HepG2 (cell line): ENCODE measurements around the gene AKR7A3. TPM values are rescaled to one million over a fixed set of nuclear protein-coding genes. Genes with fewer than 3 reads are reported as not detected.

Experiments used
- ARID2 ChIP-seq: sonication (generic); formaldehyde crosslinking; IDR thresholded peaks from 2 replicates; pipeline ENCODE4 v1.8.1; 2022; ENCODE audit warnings: mild to moderate bottlenecking, missing genetic modification reagents, borderline replicate concordance
- ATF4 ChIP-seq, 2 experiments: fragments of 450-650 bp in 1 of 2; sonication (generic) in 1 of 2; formaldehyde crosslinking; IDR thresholded peaks; 2 replicates each; pipeline versions ENCODE4 v1.5.0 to v1.8.0; 2020 to 2022; ENCODE audit warnings: mild to moderate bottlenecking in 1 of 2, missing genetic modification reagents in 1 of 2
- BATF2 ChIP-seq: sonication (generic); formaldehyde crosslinking; IDR thresholded peaks from 2 replicates; pipeline ENCODE4 v1.8.0; 2022; ENCODE audit warnings: mild to moderate bottlenecking, missing genetic modification reagents, moderate library complexity
- FOXJ3 ChIP-seq: sonication (generic); formaldehyde crosslinking; IDR thresholded peaks from 2 replicates; pipeline ENCODE4 v1.4.0; 2020; ENCODE audit warnings: missing genetic modification reagents, mild to moderate bottlenecking, borderline replicate concordance
- HINFP ChIP-seq: sonication (generic); formaldehyde crosslinking; IDR thresholded peaks from 2 replicates; pipeline ENCODE4 v1.4.0; 2020; ENCODE audit warnings: low read depth, mild to moderate bottlenecking, missing genetic modification reagents
- MAFF ChIP-seq: IDR thresholded peaks from 2 replicates; pipeline ENCODE4 v1.6.1; 2011; ENCODE audit warnings: low read depth, low read length, improper control_type of control experiment
- MBD4 ChIP-seq: IDR thresholded peaks from 2 replicates; pipeline ENCODE4 v1.6.1; 2012; ENCODE audit warnings: low read length, inconsistent platforms, borderline replicate concordance
- MYNN ChIP-seq: sonication (generic); formaldehyde crosslinking; IDR thresholded peaks from 2 replicates; pipeline ENCODE4 v1.4.0; 2020; ENCODE audit warnings: mild to moderate bottlenecking, low read depth, missing genetic modification reagents
- PHF21A ChIP-seq: sonication (generic); formaldehyde crosslinking; IDR thresholded peaks from 2 replicates; pipeline ENCODE4 v1.5.0; 2020; ENCODE audit warnings: mild to moderate bottlenecking, missing genetic modification reagents
- PRMT3 ChIP-seq: sonication (generic); formaldehyde crosslinking; IDR thresholded peaks from 2 replicates; pipeline ENCODE4 v1.8.1; 2022; ENCODE audit warnings: low read depth, mild to moderate bottlenecking, moderate library complexity, missing genetic modification reagents, borderline replicate concordance
- REPIN1 ChIP-seq: sonication (generic); formaldehyde crosslinking; IDR thresholded peaks from 2 replicates; pipeline ENCODE4 v1.8.0; 2022; ENCODE audit warnings: missing genetic modification reagents, low read depth, mild to moderate bottlenecking, borderline replicate concordance
- RNF2 ChIP-seq: fragments of 450-650 bp; conservative IDR thresholded peaks from 2 replicates; pipeline ENCODE4 v1.6.1; 2016; ENCODE audit warnings: low read depth
- SCMH1 ChIP-seq: sonication (generic); formaldehyde crosslinking; IDR thresholded peaks from 2 replicates; pipeline ENCODE4 v1.9.0; 2021; ENCODE audit warnings: missing genetic modification reagents, mild to moderate bottlenecking, borderline replicate concordance
- SOX13 ChIP-seq, 3 experiments: fragments of 450-650 bp in 1 of 3; sonication (generic) in 1 of 3; formaldehyde crosslinking in 1 of 3; IDR thresholded peaks in 2 of 3; conservative IDR thresholded peaks in 1 of 3; 2 replicates each; pipeline versions ENCODE4 v1.5.0 to v1.6.1; 2016 to 2020; ENCODE audit warnings: antibody characterized with exemption in 1 of 3, mild to moderate bottlenecking in 1 of 3, missing compliant biosample characterization in 1 of 3, missing genetic modification reagents in 1 of 3, moderate library complexity in 1 of 3
- SSRP1 ChIP-seq: IDR thresholded peaks from 2 replicates; pipeline ENCODE4 v1.6.1; 2016; ENCODE audit warnings: control low read depth
- STAG1 ChIP-seq: sonication (generic); formaldehyde crosslinking; IDR thresholded peaks from 2 replicates; pipeline ENCODE4 v1.4.0; 2020; ENCODE audit warnings: missing genetic modification reagents
- TFDP1 ChIP-seq: IDR thresholded peaks from 2 replicates; pipeline ENCODE4 v1.6.1; 2016; ENCODE audit warnings: missing compliant biosample characterization, missing genetic modification reagents, borderline replicate concordance
- ZNF275 ChIP-seq: sonication (generic); formaldehyde crosslinking; IDR thresholded peaks from 2 replicates; pipeline ENCODE4 v1.8.0; 2022; ENCODE audit warnings: missing genetic modification reagents, mild to moderate bottlenecking, inconsistent platforms, borderline replicate concordance
- ZNF562 ChIP-seq: sonication (generic); formaldehyde crosslinking; IDR thresholded peaks from 2 replicates; pipeline ENCODE4 v1.8.0; 2022; ENCODE audit warnings: missing genetic modification reagents, borderline replicate concordance
- ZNF614 ChIP-seq: IDR thresholded peaks from 2 replicates; pipeline ENCODE4 v1.6.1; 2018; ENCODE audit warnings: missing biosample characterization, missing genetic modification reagents, inconsistent platforms, borderline replicate concordance
- ZNF749 ChIP-seq: sonication (generic); formaldehyde crosslinking; IDR thresholded peaks from 2 replicates; pipeline ENCODE4 v1.8.0; 2022; ENCODE audit warnings: mild to moderate bottlenecking, missing genetic modification reagents, moderate library complexity, borderline replicate concordance
- ZNF776 ChIP-seq: sonication (generic); formaldehyde crosslinking; IDR thresholded peaks from 2 replicates; pipeline ENCODE4 v1.4.0; 2020; ENCODE audit warnings: mild to moderate bottlenecking, missing genetic modification reagents
- polyA plus RNA-seq, 8 experiments: library from polyadenylated mRNA; depleted of rRNA in 3 of 8; stranded (reverse) in 7 of 8; unstranded in 1 of 8; fragments of >200 nt; fragmentation: Illumina TruSeq in 4 of 8; extraction: Trizol in 4 of 8; gene quantifications; 2 replicates each; pipeline versions ENCODE4 v1.2.1 to v1.2.3, GENCODE V29; 2011 to 2016; ENCODE audit warnings: low read depth in 4 of 8, missing spikeins in 1 of 8, mixed read lengths in 1 of 8; ENCODE audit not compliant: insufficient read depth in 1 of 8
- total RNA-seq, 5 experiments: library from RNA; depleted of rRNA; stranded (reverse); fragments of >200 nt; fragmentation: Illumina TruSeq; extraction: Trizol; gene quantifications; 2 replicates each; pipeline ENCODE4 v1.2.3, GENCODE V29; 2016; ENCODE audit warnings: low read depth in 1 of 5

Gene AKR7A3
- total and polyA plus RNA-seq, 2 of the 13 experiments (the other 11 are each of a cell fraction or from before 2014, with no cell fraction given): 0.58 to 1.00 TPM

GRCh38 chr1:19251305-19252196, 37.0 kb downstream of the AKR7A3 start, which contains the start of the genes EMC1 and MRTO4 (continued):
- TF ChIP-seq MBD4: no peak
- TF ChIP-seq PHF21A (CRISPR knock-in tag): peak; percentile 55
- TF ChIP-seq MYNN: no peak
- TF ChIP-seq ZNF562: 0 out of 2 replicates have a peak, but pooled peaks have one; percentile 79
- 0 out of 2 replicates have a peak, but pooled peaks have one; percentile 58 for TF ChIP-seq HINFP (CRISPR knock-in tag)
- no peak; the same call in 1 of the 2 replicates for TF ChIP-seq ZNF749 (CRISPR knock-in tag)
- TF ChIP-seq SCMH1 (CRISPR knock-in tag): no peak
- TF ChIP-seq SOX13 (IDR thresholded peaks at IDR 0.05): no peak
- no peak; a peak in 1 of 4 replicates for TF ChIP-seq SOX13 (CRISPR knock-in tag; conservative IDR thresholded peaks at IDR 0.05 in 1 of 2, IDR thresholded peaks at IDR 0.05 in 1 of 2)
- no peak for TF ChIP-seq ARID2
- TF ChIP-seq MAFF: no peak
- peak; percentile 71 for TF ChIP-seq REPIN1
- TF ChIP-seq STAG1 (CRISPR knock-in tag): no peak; the same call in 1 of the 2 replicates
- peak; percentile 96 for TF ChIP-seq RNF2
- no peak for TF ChIP-seq FOXJ3 (CRISPR knock-in tag)
- TF ChIP-seq BATF2: no peak; the same call in 1 of the 2 replicates
- TF ChIP-seq ZNF776 (CRISPR knock-in tag): peak; percentile 83
- peak; percentile 43; the same call in 1 of the 2 replicates for TF ChIP-seq ZNF275
- TF ChIP-seq SSRP1 (CRISPR knock-in tag): no peak
- peak; percentile 81; the same call in 1 of the 2 replicates for TF ChIP-seq TFDP1 (CRISPR knock-in tag)
- no peak for TF ChIP-seq PRMT3
- peak; percentile 55 for TF ChIP-seq ZNF614 (CRISPR knock-in tag)
- TF ChIP-seq ATF4 (CRISPR knock-in tag; IDR thresholded peaks at IDR 0.05): peak in 1 of 2 experiments; percentile 58; a peak in 1 of 4 replicates
